NCI-H1092 treated with DMSO at 0.1 percent for 48 hours (cell line): ENCODE measurements around the gene TIPRL.
"Not testable (repeated sequence)": the region's sequence is repeated elsewhere in the genome, so short reads cannot be mapped to it uniquely, and the experiment has no call there.

ENCODE experiments used
- DNase-seq: peaks from one replicate; lab custom pipeline; 2025; lab: John Stamatoyannopoulos, UW

Gene TIPRL

GRCh38 chr1:168178638-168179437 is at the start of gene TIPRL:
TSS of gene TIPRL (plus strand) at chr1:168178962. CDS start at chr1:168179078, 116 bp downstream.
- peak; percentile 99 for DNase-seq

GRCh38 chr1:168129933-168130332 is 48.8 kb upstream of the TIPRL start:
- DNase-seq = no peak

GRCh38 chr1:168134132-168134531 is 44.6 kb upstream of the TIPRL start:
- DNase-seq = no peak

GRCh38 chr1:168134642-168135041 is 44.1 kb upstream of the TIPRL start:
- DNase-seq = no peak

GRCh38 chr1:168135116-168135920 is 43.4 kb upstream of the TIPRL start:
- no peak for DNase-seq

GRCh38 chr1:168135921-168136708 is 42.6 kb upstream of the TIPRL start:
- DNase-seq = no peak

GRCh38 chr1:168136709-168137514 is 41.9 kb upstream of the TIPRL start, which contains the start of gene GPR161:
TSS of gene GPR161 (minus strand) at chr1:168136930. CDS start at chr1:168104850, 32,080 bp downstream.
- peak; percentile 32 for DNase-seq

GRCh38 chr1:168137515-168137821 is 41.3 kb upstream of the TIPRL start:
- no peak for DNase-seq

GRCh38 chr1:168138134-168138533 is 40.6 kb upstream of the TIPRL start:
- no peak for DNase-seq

- DNase-seq = no peak
Observed at GRCh38 chr1:168139070-168139469, 39.7 kb upstream of the TIPRL start.

- DNase-seq = no peak
Observed at GRCh38 chr1:168141871-168142385, 36.8 kb upstream of the TIPRL start.

GRCh38 chr1:168145184-168146159 is 33.3 kb upstream of the TIPRL start:
- DNase-seq = peak; percentile 76

GRCh38 chr1:168146160-168146539 is 32.6 kb upstream of the TIPRL start:
- DNase-seq = no peak

- no peak for DNase-seq
Observed at GRCh38 chr1:168146626-168147025, 32.1 kb upstream of the TIPRL start.

GRCh38 chr1:168148916-168149315 is 29.8 kb upstream of the TIPRL start:
- DNase-seq = no peak

GRCh38 chr1:168150283-168150682 is 28.5 kb upstream of the TIPRL start:
- no peak for DNase-seq

- no peak for DNase-seq
Observed at GRCh38 chr1:168151935-168152334, 26.8 kb upstream of the TIPRL start.

- DNase-seq = not testable (repeated sequence)
Observed at GRCh38 chr1:168154707-168155106, 24.1 kb upstream of the TIPRL start.

- DNase-seq = no peak
Observed at GRCh38 chr1:168155910-168156309, 22.9 kb upstream of the TIPRL start.

GRCh38 chr1:168157638-168158037 is 21.1 kb upstream of the TIPRL start:
- DNase-seq = no peak
